Astrocyte (in vitro differentiated cells and primary cell): ENCODE data around the gene PKNOX2.

Experiments
- CTCF ChIP-seq: IDR thresholded peaks from 2 replicates; pipeline ENCODE4 v1.5.1; 2011; ENCODE audit warnings: low read depth, mild to moderate bottlenecking, inconsistent platforms, low read length, moderate library complexity; ENCODE audit not compliant: insufficient read depth
- EZH2 ChIP-seq: IDR thresholded peaks from 2 replicates; pipeline ENCODE4 v1.6.1; 2012; ENCODE audit warnings: mild to moderate bottlenecking, low read length, inconsistent platforms; ENCODE audit not compliant: insufficient read depth

- TF ChIP-seq CTCF (no peak), EZH2 (no peak)
Measured at GRCh38 chr11:125280646-125281045, 116.1 kb downstream of the PKNOX2 start.
